GM12873 (cell line): ENCODE data around the gene SHOX.

ENCODE experiments used
- TF ChIP-seq, protein P1 (sequence below): IDR thresholded peaks from 2 replicates; pipeline ENCODE4 v1.5.1; 2012; ENCODE audit warnings: low read depth, mild to moderate bottlenecking, moderate library complexity, low read length, control low read depth; ENCODE audit not compliant: insufficient read depth; ENCODE audit errors: missing control alignments

Gene SHOX

GRCh38 chrX:689983-690382 is 59.4 kb downstream of the SHOX start:
- TF ChIP-seq, protein P1, sequence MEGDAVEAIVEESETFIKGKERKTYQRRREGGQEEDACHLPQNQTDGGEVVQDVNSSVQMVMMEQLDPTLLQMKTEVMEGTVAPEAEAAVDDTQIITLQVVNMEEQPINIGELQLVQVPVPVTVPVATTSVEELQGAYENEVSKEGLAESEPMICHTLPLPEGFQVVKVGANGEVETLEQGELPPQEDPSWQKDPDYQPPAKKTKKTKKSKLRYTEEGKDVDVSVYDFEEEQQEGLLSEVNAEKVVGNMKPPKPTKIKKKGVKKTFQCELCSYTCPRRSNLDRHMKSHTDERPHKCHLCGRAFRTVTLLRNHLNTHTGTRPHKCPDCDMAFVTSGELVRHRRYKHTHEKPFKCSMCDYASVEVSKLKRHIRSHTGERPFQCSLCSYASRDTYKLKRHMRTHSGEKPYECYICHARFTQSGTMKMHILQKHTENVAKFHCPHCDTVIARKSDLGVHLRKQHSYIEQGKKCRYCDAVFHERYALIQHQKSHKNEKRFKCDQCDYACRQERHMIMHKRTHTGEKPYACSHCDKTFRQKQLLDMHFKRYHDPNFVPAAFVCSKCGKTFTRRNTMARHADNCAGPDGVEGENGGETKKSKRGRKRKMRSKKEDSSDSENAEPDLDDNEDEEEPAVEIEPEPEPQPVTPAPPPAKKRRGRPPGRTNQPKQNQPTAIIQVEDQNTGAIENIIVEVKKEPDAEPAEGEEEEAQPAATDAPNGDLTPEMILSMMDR: no peak

DNA sequence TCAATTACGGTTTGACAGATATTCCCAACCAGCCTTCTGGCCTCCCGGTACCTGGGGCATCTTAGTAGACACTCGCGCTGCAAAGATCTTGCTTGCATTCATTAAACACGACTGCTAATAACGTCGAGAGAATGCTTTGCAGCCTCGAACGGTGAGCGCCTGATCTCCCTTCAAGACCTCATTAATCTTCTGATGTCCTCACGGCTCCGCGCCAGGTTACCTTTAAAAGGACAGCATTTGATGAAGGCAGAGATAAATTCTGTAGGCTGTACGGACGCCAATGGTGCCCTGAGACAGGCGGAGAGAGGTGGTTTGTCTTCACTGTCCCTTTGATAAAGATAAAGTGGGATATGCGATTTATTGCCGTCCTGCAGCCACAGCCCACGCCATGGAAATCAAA is 64.2 kb downstream of the SHOX start:
- TF ChIP-seq, protein P1: no peak

GRCh38 chrX:698206-698605 is 67.6 kb downstream of the SHOX start:
- TF ChIP-seq, protein P1: no peak

DNA sequence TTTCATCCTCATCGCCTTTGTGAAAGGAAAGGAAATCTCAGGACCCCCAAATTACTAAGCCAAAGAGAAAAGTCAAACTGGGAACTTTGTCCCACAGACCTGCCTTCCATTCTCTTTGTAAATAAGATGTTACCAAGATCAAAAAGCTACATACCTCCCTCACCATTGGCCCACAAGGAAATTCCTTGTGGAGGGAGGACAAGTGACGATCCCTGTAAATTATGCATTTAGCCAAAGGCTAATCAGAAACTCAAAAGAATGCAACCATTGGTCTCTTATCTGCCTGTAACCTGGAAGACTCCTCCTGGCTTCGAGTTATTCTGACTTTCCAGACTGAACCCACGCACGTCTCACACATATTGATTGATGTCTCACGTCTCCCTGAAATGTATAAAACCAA is 70.3 kb downstream of the SHOX start:
- TF ChIP-seq, protein P1: no peak

DNA sequence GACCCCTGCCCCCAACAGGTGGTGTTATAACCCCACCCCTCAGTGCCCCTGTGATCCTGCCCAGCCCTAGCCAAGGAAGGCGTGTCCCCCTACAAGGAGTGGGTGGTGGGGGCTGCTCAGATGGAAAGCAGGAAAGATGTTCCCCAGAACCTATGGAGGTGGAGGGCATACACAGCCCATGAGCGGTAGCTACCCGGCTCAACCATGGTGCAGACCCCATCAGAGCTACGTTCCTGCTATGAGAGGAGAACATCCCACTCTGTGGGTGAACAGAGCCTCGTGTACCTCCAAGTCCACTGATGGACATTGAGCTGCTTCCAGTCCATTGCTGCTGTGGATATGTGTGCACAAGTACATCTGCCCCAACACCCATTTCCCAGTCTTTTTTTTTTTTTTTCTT is 71.1 kb downstream of the SHOX start:
- TF ChIP-seq, protein P1: no peak

DNA sequence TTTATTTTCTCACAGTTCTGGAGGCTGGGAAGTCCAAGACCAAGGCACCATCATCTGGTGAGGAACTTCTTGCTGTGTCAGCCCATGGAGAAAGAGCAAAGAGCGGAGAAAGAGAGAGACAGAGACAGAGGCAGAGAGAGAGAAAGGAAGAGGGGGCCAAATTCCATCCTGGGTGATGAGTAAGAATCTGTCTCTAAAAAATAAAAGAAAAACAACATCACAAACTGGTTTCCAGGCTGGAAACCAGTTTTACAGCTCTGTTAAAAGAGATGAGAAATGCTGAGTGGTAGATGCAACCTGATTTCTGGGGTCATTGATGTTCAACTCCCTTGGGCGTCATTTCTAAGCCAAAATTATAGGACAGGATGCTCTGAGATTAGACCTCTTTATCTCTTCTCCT is 72.9 kb downstream of the SHOX start:
- TF ChIP-seq, protein P1: no peak

DNA sequence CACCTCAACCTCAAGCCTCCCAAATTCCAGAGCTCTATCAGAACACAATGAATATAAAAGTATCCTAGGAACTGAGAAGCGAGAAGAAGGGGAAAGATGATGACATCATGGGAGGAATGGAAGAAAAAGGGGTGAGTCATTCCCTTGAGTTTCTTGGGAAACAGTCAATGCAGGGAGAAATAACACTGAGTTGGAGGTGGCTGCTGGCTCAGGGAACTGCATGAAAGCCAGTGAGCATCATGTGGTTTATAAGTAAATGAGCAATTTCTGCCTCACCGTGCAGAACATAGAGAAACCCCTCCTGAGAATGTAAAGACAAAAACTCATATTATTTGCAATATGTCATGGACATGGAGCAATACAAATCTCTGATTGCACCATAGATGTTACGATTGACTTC is 73.3 kb downstream of the SHOX start:
- TF ChIP-seq, protein P1: no peak
